ENCODE results near the gene TLE3. TPM values are rescaled to one million over a fixed set of nuclear protein-coding genes. Genes with fewer than 3 reads are reported as not detected.

TLE3 gene
- total RNA-seq, 1 donor = 196 TPM

DNA sequence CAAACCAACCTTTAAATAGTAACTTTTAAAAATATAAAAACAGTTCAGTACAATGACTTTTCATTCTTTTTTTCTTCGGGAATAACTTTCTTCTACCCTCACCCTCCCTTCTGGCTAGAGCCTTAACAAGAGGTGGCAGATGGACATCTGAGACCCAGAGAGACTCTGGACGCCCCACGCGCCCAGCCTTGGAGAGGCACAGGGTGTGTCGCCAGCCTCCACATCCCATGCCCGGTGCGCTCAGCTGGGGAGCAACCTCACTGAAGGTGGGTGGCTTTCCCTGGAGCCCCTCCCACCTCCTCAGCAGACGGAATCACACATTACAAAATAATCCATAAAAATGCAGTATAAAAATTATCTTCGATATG, 49.5 kb downstream of the TLE3 start:
- Histone ChIP-seq H3K27me3 (ENCODE audit: insufficient read depth, low read length) (no peaks in the 10 kb centered on the region), H3K4me1 (ENCODE audit: insufficient read depth, low read length) (no peaks in the 10 kb centered on the region), H3K4me3 (ENCODE audit: low read length) (no peak overlapping the region), H3K9me3 (ENCODE audit: low read depth, low read length) (no peaks in the 10 kb centered on the region)

GRCh38 chr15:70047386-70048197, 50.1 kb downstream of the TLE3 start:
- no peak overlapping the region for H3K4me3 ChIP-seq (ENCODE audit: low read length)
- no peaks in the 10 kb centered on the region for H3K4me1 ChIP-seq (ENCODE audit: insufficient read depth, low read length)
- H3K27me3 ChIP-seq (ENCODE audit: insufficient read depth, low read length) = no peaks in the 10 kb centered on the region
- no peaks in the 10 kb centered on the region for H3K9me3 ChIP-seq (ENCODE audit: low read depth, low read length)

DNA sequence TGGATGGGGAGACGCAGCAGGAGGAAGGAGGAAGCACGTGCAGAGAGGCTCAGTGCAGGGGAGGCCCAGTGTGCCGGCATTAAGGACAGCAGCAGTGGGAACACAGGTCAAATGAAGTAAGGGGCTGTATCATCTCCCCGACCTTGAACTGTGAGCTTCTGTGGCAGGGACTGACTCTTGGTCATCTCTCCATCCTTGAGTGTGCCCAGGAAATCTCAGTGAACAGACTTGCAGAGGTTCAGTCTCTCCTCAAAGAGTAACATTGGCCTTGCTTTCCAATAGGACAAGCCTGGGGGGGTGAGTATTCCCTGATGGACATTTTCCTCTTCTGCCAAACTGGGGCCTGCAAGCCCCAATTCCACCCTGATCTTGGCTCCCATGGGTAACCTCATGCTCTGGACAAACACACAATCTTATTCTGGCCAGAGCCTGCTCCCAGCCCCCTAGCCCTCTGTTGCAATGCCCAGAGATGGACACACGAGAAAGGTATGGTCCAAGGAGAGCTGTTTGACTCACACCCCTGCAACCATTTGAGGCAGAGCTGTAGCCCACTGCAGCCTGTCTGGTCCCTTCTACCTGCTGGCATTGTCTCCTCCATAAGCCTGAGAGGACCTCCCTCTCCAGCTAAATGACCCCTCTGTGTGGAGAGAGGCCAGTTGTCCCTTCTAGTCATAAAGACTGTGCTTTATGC, 50.9 kb downstream of the TLE3 start:
- Histone ChIP-seq H3K27me3 (ENCODE audit: insufficient read depth, low read length) (no peaks in the 10 kb centered on the region), H3K9me3 (ENCODE audit: low read depth, low read length) (no peaks in the 10 kb centered on the region), H3K4me3 (ENCODE audit: low read length) (no peak overlapping the region), H3K4me1 (ENCODE audit: insufficient read depth, low read length) (no peaks in the 10 kb centered on the region)

GRCh38 chr15:70045045-70045444, 52.7 kb downstream of the TLE3 start:
- Histone ChIP-seq H3K27me3 (ENCODE audit: insufficient read depth, low read length) (no peaks in the 10 kb centered on the region), H3K4me1 (ENCODE audit: insufficient read depth, low read length) (no peaks in the 10 kb centered on the region), H3K9me3 (ENCODE audit: low read depth, low read length) (no peaks in the 10 kb centered on the region), H3K4me3 (ENCODE audit: low read length) (no peak overlapping the region)

GRCh38 chr15:70044168-70044567, 53.5 kb downstream of the TLE3 start:
- H3K9me3 ChIP-seq (ENCODE audit: low read depth, low read length) = no peaks in the 10 kb centered on the region
- H3K4me3 ChIP-seq (ENCODE audit: low read length) = no peak overlapping the region
- no peaks in the 10 kb centered on the region for H3K27me3 ChIP-seq (ENCODE audit: insufficient read depth, low read length)
- no peaks in the 10 kb centered on the region for H3K4me1 ChIP-seq (ENCODE audit: insufficient read depth, low read length)

GRCh38 chr15:70043590-70043989, 54.1 kb downstream of the TLE3 start:
- no peaks in the 10 kb centered on the region for H3K4me1 ChIP-seq (ENCODE audit: insufficient read depth, low read length)
- H3K9me3 ChIP-seq (ENCODE audit: low read depth, low read length) = no peaks in the 10 kb centered on the region
- H3K27me3 ChIP-seq (ENCODE audit: insufficient read depth, low read length) = no peaks in the 10 kb centered on the region
- H3K4me3 ChIP-seq (ENCODE audit: low read length) = no peak overlapping the region

- Histone ChIP-seq H3K4me3 (ENCODE audit: low read length) (no peak overlapping the region), H3K27me3 (ENCODE audit: insufficient read depth, low read length) (no peaks in the 10 kb centered on the region), H3K9me3 (ENCODE audit: low read depth, low read length) (no peaks in the 10 kb centered on the region), H3K4me1 (ENCODE audit: insufficient read depth, low read length) (no peaks in the 10 kb centered on the region)
These were observed 55.0 kb downstream of the TLE3 start for GRCh38 chr15:70042553-70043214.

GRCh38 chr15:70039917-70040316, 57.8 kb downstream of the TLE3 start:
- Histone ChIP-seq H3K4me3 (ENCODE audit: low read length) (no peak overlapping the region), H3K27me3 (ENCODE audit: insufficient read depth, low read length) (no peaks in the 10 kb centered on the region), H3K9me3 (ENCODE audit: low read depth, low read length) (no peaks in the 10 kb centered on the region), H3K4me1 (ENCODE audit: insufficient read depth, low read length) (peaks cover 23% of the 10 kb centered on the region)

DNA sequence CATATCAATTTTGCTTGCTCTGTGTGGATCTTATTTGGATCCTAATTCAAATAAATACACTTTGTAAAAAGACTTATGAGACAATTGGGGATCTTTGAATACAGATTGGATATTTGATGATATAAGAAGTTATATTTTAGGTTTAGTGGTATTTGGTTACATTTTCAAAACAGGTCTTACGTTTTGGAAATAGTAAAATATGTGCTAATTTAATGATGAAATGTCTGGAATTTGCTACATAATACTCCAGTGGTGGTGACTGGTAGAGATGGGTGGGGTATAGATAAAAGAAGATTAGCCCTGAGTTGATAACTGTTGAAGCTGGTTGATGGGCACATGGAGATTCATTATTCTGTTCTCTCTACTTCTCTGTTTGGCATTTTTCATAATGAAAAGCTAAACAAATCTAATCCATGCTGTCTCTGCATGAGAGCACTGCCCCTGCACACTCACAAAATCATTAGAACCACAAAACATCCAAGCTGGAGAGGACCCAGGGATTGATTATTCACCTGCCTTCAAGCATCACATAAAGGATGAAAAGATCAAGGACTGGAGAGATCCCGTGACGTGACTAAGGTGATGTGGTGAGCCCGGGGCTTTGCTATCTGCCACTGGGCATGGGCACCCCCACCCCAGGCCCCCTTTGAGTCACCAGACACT, 58.9 kb downstream of the TLE3 start:
- H3K4me3 ChIP-seq (ENCODE audit: low read length) = no peak overlapping the region
- H3K4me1 ChIP-seq (ENCODE audit: insufficient read depth, low read length) = peaks cover 23% of the 10 kb centered on the region
- H3K9me3 ChIP-seq (ENCODE audit: low read depth, low read length) = no peaks in the 10 kb centered on the region

DNA sequence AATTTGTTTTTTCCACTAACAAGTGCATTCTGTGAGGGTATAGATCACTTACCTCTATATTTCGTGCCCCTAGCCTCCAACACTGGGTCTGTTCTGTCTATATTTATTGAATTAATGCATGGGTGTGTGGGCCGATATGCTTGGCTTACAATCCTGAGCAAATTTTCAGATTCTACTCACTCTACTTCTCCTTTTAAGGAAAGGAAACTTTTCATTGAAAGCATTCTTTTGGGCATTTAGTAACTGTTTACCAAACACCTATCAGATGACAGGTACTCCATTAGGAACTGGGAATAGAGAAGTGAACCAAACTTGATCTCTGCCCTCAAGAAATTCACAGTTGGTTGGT, 60.5 kb downstream of the TLE3 start:
- Histone ChIP-seq H3K4me1 (ENCODE audit: insufficient read depth, low read length) (peaks cover 23% of the 10 kb centered on the region), H3K4me3 (ENCODE audit: low read length) (no peak overlapping the region), H3K27me3 (ENCODE audit: insufficient read depth, low read length) (no peaks in the 10 kb centered on the region), H3K9me3 (ENCODE audit: low read depth, low read length) (no peaks in the 10 kb centered on the region)

More for the DNA sequence above, 58.9 kb downstream of the TLE3 start:
- H3K27me3 ChIP-seq (ENCODE audit: insufficient read depth, low read length) = no peaks in the 10 kb centered on the region

- H3K4me1 ChIP-seq (ENCODE audit: insufficient read depth, low read length) = peaks cover 23% of the 10 kb centered on the region
- no peak overlapping the region for H3K4me3 ChIP-seq (ENCODE audit: low read length)
- no peaks in the 10 kb centered on the region for H3K27me3 ChIP-seq (ENCODE audit: insufficient read depth, low read length)
- no peaks in the 10 kb centered on the region for H3K9me3 ChIP-seq (ENCODE audit: low read depth, low read length)
These were observed 61.0 kb downstream of the TLE3 start for GRCh38 chr15:70036585-70037291.

- H3K9me3 ChIP-seq (ENCODE audit: low read depth, low read length) = no peaks in the 10 kb centered on the region
- H3K4me1 ChIP-seq (ENCODE audit: insufficient read depth, low read length) = peaks cover 23% of the 10 kb centered on the region
- H3K27me3 ChIP-seq (ENCODE audit: insufficient read depth, low read length) = no peaks in the 10 kb centered on the region
- no peak overlapping the region for H3K4me3 ChIP-seq (ENCODE audit: low read length)
These were observed 62.0 kb downstream of the TLE3 start for GRCh38 chr15:70035719-70036077.

- Histone ChIP-seq H3K27me3 (ENCODE audit: insufficient read depth, low read length) (no peaks in the 10 kb centered on the region), H3K9me3 (ENCODE audit: low read depth, low read length) (no peaks in the 10 kb centered on the region), H3K4me3 (ENCODE audit: low read length) (no peak overlapping the region), H3K4me1 (ENCODE audit: insufficient read depth, low read length) (peaks cover 23% of the 10 kb centered on the region)
These were observed 62.5 kb downstream of the TLE3 start for GRCh38 chr15:70035051-70035718.

GRCh38 chr15:70034596-70034995, 63.1 kb downstream of the TLE3 start:
- Histone ChIP-seq H3K9me3 (ENCODE audit: low read depth, low read length) (no peaks in the 10 kb centered on the region), H3K4me3 (ENCODE audit: low read length) (no peak overlapping the region), H3K4me1 (ENCODE audit: insufficient read depth, low read length) (peaks cover 23% of the 10 kb centered on the region), H3K27me3 (ENCODE audit: insufficient read depth, low read length) (no peaks in the 10 kb centered on the region)

Measured in mononuclear cell (primary cell).